ENCODE data around the gene INSC. TPM values are rescaled to one million over a fixed set of nuclear protein-coding genes. Genes with fewer than 3 reads are reported as not detected.

Gene INSC
- total RNA-seq, 2 donors from 2014 or later, result 0.14 to 0.23 TPM

DNA sequence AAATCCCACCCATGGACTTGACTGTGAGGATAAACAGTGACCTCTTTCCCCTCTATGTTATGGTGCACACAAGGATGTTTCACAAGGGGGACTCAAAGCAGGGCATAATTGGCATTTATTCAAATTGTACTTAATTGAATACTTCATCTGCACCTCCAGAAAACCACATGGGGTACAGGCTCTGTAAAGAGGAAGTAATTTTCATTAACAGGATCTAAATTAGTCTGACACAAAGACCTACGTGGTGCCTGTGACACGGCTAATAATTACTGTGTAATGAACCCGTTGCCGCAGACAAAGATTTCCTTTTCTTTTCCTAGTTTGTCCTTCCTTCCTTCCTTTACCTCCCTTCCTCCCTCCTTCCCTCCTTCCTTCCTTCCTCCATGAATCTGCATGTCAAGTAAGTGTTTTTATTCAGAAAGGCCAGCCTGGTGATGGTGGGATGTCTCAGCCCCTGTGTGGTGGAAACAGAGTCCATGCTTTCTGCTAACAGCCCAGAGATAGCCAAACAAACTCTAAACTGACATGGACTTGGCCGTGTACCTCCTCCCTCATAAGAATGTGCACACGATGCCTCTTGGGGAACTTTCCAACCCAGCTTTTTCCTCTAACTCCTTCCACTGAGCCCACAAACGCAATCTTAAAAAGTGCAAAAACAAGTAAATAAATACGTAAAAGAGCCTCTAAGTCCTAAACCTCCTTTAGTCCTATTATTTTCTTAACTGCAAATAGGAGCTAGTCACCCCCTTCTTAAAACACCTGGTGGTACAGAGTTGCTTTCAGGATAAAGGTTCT is 118.8 kb downstream of the INSC start:
- intact Hi-C loops (cut with DNase I), result no loop called here
- no peak for DNase-seq (ENCODE audit: low spot score)

DNA sequence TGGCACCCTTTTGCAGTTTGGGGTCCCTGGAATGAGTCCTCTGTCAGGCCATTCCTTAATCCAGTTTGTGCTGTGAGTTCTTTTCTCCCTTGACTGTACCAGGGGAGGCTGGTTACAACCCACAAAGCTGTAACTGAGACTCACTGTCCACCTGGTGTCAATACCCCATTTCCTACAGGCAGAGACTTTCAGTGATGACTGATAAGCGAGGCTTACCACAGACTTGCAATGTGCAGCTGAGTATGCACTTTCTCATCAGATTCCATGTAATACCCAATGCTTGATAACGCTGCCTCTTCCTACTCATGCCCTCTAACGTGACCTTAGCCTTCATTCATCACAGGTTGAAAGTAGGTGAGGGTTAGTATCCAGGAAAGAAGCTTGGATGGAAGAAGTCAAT is 120.1 kb downstream of the INSC start:
- intact Hi-C loops (cut with DNase I), result no loop called here
- DNase-seq (ENCODE audit: low spot score), result no peak

DNA sequence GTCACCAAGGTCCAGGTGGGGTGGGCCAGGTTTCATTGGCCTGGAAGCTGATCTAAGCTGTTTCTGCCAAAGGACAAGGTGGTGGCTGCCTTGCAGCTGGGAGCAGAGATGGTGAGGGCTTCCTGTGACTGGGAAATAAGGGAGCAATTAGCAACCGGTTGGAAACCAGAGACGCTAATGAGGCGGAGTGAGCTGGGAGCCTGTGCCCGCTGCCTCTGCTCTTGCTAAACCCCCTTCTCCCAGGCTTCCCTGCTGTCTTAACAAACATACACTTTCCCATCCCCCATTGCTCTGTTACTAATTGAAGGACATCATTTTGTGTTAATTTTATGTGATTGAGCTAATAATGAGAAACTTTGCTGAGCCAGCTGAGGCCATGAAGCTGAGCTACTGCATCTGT is 121.8 kb downstream of the INSC start:
- intact Hi-C loops (cut with DNase I), result no loop called here

DNA sequence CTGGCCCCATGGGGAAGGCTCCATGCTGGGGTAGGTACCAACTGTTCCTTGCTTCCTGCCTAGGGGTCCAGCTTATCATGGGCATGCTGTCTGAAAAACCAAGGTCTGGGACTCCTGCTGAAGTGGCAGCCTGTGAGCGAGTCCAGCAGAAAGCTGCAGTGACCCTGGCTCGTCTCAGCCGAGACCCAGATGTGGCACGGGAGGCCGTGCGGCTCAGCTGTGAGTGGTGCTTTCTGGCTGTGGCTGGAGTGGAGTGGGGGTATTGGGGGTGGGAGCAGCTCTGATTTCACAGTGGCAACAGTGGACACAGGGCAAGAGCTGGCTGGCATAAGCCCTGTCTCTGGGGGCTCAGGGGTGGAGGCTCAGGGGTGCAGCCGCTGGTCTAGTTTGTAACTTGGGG is 124.1 kb downstream of the INSC start:
- no peak for DNase-seq (ENCODE audit: low spot score)
- intact Hi-C loops (cut with DNase I), result no loop called here

More for the DNA sequence above, 121.8 kb downstream of the INSC start:
- no peak for DNase-seq (ENCODE audit: low spot score)

DNA sequence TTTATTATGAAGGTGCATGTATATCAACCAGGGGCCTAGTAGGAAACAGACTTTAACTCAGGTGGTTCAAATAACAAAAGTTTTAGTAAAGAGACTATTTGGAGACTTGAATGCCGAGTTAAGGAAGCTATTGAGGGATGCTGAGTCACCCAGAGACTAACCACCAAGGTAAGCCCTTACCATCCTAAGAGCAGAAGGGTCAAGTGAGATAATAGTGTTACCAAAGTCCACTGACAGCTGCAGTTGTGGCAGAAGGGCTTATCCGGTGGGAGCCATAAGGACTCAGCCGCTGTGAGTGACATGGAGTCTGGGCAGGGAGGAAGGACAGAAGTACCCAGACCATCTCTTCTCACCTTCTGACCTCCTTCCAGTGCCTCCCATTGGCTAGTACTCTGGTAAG is 134.0 kb downstream of the INSC start:
- no peak for DNase-seq (ENCODE audit: low spot score)
- intact Hi-C loops (cut with DNase I), result no loop called here

DNA sequence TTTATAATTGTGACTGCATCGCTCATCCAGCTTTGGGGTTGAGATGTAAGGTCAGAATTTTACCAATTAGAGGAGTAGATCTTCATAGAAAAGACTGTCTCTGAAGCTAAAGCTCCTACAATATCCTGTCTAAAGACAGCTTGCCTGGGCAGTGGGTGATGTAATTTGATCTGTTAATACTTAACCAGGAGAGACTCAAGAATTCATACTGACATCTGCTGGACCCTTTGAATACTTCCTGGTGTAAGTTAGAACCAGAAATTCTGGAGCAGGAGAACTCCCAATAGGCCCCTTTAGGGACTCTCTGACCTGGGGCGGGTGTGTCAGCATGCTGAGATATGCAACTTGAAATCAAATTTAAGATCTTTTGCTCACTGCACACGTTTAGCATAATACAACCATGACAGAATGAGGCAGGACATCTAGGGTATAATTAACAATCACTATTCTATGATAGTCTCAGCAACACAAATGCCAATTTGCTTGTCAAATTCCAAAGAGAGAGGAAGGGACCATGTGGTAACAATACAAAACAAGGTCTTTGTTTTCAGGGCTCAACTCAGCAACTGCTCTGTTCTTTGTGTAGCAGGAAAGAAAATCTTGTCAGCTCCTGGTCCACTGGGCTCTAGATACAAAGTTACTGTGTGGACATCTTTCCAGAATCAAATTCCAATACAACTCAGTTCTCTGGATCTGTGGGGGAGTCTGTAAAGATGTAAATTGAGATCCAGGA is 143.9 kb downstream of the INSC start:
- no peak for DNase-seq (ENCODE audit: low spot score)
- intact Hi-C loops (cut with DNase I), result no loop called here

DNA sequence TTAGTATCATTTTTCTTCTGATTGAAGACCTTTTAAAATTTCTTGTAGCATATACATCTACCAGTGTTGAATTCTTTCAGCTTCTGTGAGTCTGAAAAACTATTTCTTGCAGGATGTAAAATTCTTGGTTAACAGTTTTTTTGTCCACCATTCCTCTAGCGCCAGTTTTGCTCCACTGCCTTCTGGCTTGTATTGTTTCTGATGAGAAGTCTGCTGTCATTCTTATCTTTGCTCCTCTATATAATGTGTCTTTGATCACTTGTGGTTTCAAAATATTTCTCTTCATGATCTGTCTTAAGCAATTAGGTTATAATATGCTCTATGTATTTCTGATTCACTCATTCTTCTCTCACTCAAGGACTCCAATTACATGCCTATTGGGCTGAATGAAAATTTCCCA is 152.3 kb downstream of the INSC start:
- no peak for DNase-seq (ENCODE audit: low spot score)
- intact Hi-C loops (cut with DNase I), result no loop called here

DNA sequence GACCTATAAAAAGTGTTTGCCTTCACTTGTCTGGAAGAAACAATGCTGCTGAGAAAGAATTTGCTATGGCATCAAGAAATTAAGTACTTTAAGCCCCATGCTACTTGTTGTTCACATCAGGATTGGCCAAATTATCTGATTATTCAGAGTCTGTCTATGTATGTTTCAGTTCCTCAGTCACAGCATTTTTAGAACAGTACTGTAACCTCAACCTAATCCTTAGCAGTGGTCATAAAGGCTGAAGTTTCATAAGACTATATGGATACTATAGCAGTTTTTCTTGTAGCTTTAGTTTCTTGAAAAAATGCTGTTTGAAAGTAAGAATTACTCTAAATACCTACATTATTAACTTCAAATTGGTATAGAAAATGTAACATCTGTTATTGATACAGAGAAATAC is 153.9 kb downstream of the INSC start:
- DNase-seq (ENCODE audit: low spot score), result no peak
- intact Hi-C loops (cut with DNase I), result no loop called here

DNA sequence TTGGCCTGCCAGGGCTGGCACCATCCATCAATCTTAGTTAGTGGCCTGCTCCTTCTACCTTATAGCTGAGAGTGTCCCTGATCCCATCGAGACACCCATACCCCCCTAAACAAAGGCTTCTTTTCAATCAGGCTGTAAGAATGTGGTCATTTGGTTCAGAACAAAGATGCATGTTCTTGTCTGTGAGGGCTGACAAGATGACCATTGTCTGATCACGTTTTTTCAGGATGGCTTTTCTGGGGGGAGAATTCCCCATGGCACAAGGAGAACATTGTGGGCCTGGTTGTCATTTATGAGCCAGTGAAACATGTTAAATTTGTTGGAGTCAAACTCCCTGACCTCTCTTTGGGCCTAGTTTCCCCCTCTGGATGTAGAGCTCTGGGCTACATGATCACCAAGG is 160.4 kb downstream of the INSC start:
- no peak for DNase-seq (ENCODE audit: low spot score)
- intact Hi-C loops (cut with DNase I), result no loop called here

DNA sequence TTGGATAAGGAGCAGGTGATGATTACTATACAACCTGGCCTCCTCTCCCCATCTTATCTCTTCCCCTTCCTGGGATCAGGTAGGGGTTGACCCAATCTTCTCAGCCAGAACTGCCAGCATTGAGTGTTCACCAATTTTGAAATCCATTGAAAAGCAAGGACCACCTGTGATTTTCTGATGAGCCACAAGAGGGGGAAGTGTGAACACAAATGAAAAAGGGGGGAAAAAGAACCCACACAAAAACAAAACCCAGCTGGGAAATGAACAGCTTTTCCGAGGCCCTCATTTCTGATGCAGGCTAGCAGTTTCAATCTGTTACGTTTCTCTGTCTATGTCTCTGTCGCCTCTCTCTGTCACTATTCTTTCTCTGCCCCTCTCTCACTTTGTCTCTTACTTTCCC is 161.9 kb downstream of the INSC start:
- no peak for DNase-seq (ENCODE audit: low spot score)
- intact Hi-C loops (cut with DNase I), result no loop called here

DNA sequence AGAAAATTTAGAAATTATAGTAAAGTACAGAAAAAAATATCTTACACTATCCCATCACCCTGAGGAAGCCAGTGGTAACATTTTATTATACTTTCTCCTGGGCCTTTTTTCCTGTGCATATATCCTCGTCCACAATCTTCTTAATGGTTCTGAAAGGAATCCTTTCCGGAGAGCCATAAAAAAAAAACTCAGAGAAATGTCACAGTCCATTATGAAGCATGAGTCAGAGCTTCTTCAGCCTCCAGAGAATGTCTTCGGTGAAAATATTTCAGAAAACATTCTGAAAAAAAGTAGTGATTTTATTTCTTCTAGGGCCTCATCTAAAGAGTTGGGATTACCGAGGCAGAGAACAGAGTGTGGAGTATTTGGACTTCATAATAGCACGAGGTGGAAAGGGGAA is 163.4 kb downstream of the INSC start:
- intact Hi-C loops (cut with DNase I), result no loop called here
- DNase-seq (ENCODE audit: low spot score), result no peak

DNA sequence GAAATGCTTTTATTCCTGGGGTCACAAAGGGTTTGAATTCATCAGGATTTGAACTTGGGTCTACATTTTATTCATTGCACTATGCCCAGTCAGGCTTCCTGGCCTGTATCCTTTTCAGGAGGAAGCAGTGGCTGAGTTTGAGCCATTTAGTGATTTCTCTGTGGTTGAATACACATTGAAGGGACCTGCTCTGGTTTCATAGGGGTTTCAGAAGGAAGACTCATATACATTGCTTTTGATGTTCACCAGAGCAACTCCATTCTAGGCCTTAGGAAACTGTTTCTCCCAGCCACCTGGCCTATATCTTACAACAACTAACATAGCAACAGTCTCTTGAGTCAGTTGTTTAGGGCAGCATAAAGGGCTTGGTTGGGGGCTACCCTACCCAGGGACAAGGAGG is 165.7 kb downstream of the INSC start:
- DNase-seq (ENCODE audit: low spot score), result no peak

DNA sequence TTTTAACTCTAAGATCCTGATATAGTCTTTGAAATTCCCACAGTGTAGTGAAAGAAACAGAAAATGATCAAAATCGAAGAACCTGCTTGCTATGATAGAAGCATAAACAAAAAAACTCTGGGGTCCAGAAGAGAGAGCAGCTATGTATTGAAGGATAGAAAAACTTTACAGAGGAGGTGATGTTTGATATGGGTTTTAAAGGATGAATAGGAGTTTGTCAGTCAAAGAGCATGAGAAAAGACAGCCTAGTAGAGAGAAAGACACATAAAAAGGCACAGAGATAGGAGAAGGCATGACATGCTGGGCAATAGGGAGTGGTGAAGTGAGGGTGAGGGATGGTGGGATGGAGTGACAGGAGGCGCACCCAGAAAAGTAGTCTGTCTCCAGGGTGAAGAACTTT is 168.0 kb downstream of the INSC start:
- DNase-seq (ENCODE audit: low spot score), result no peak
- intact Hi-C loops (cut with DNase I), result no loop called here

More for the DNA sequence above, 165.7 kb downstream of the INSC start:
- intact Hi-C loops (cut with DNase I), result no loop called here

DNA sequence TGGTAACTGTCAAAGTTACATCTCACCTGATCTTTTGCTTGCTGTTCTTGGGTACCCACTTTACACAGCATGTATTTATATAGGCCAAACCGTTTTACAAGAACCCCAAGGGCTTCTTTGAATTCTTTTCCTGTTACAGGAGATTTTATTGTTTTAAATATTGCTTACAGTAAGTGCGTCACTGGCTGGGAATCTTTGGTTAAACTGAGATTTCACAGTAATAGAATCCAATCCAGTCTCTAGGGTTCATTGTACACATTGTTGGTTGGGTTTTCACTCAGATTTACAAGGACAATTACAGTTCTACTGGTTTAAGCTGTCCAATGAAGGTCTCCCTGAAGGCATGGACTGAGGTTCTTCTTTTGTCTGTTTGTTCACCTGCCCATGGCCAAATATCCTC is 171.7 kb downstream of the INSC start:
- intact Hi-C loops (cut with DNase I), result no loop called here

DNA sequence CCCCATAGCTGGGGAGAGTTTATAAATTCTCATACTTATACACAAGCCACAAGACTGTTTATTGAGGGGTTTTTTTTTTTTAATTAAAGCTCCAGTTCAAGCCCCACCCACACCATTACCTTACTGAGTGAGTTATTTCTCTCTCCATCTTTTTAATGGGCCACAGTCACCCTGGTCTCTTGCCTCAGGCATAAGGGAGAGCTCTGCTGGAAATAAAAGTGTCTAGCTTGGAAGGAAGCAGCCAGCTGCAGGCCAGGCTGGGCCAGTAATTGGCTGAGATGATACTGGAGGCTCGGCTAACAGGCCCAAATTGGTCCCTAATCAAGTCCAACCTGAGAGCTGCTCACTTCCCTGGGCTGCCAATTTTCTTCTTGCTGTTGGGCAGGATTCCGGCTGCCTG is 174.1 kb downstream of the INSC start:
- intact Hi-C loops (cut with DNase I), result no loop called here
- DNase-seq (ENCODE audit: low spot score), result no peak

More for the DNA sequence above, 171.7 kb downstream of the INSC start:
- DNase-seq (ENCODE audit: low spot score), result no peak

DNA sequence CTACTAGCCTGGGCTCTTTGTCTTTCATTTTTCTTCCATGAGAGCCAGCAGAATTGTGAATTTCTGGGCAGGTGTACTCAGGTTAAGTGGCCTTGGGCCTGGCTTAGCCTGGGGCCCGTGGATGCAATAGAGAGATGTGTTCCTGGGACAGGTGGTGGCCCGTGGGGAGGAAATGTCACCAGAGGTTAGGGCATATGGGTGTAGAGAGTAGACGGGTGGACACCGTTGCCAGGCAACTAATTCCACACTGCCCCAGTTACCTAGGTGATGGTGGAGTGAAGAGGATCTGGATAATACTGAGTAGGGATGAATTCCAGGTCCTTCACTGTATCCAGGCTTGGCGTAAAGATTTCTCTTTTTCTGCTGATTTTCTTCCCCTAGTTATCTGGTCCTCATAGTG is 175.0 kb downstream of the INSC start:
- DNase-seq (ENCODE audit: low spot score), result no peak
- intact Hi-C loops (cut with DNase I), result no loop called here

DNA sequence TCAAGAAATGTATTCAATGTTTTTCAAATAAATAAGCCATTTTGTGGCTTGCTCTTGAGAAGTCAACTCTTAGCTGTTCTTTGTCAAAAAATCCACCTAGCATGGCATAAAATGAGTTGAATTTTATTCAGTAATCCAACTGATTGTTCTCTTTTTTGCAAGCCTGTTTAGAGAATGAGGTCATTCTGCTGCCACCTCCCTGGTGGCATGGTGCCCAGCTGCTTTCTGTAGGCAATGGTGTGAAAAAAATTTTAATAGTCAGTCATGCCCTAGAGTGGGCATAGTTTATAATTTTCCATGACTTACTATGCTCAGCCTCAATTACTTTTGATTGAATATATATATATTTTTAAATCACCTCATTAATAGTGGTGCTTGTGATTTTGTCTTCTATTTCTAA is 177.2 kb downstream of the INSC start:
- intact Hi-C loops (cut with DNase I), result no loop called here

DNA sequence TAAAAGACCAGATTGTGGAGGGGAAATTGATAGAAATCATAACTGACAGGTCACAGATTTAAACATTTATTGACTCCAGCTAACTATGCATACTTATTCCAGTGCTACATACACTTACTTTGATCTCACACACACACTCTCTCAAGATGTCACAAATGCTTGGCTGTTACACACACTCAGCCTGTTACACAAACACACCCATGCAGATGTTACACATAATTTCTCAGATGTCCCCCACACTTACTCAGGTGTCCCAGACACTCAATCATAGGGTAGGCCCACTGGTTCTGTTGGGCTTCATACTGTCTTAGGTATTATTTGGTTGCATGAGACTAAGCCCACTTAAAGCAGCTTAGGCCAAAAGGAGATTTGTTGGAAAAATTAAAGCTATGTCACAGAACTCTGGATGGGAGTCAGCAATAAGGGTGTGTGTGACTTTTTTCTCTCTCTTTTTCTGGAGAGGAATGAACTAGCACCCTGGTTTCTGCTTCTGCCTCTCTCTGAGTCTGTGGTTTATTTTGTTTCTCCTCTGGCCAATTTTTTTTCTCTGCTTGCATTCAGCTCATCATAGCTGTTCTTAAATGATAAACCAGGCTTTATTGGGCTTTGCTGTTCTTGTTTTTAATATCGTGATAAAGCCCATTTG is 179.4 kb downstream of the INSC start:
- no peak for DNase-seq (ENCODE audit: low spot score)
- intact Hi-C loops (cut with DNase I), result no loop called here

More for the DNA sequence above, 177.2 kb downstream of the INSC start:
- DNase-seq (ENCODE audit: low spot score), result no peak

DNA sequence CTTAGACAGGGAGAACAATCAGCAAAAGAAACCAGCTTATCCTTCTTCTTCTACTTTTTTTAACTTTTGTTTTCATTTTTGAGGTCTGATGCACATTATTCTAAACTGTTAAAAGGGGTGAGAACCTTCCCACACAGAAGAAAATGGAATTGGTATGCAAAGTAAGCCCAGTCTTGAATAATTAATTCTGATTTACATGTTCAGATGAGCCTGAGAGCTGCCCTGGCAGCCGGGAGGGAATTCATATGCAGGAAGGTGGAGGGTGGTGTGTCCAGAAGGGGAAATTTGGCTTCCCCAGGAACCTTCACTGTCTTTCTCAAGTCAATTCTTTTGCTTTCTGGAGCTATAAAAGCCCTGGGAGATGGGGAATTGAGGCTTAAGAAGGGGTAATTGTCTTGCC is 181.0 kb downstream of the INSC start:
- intact Hi-C loops (cut with DNase I), result no loop called here
- DNase-seq (ENCODE audit: low spot score), result no peak

Data from posterior vena cava (tissue), 2 donors.